ENCODE results near the gene RFX3.

The RFX3 gene

DNA sequence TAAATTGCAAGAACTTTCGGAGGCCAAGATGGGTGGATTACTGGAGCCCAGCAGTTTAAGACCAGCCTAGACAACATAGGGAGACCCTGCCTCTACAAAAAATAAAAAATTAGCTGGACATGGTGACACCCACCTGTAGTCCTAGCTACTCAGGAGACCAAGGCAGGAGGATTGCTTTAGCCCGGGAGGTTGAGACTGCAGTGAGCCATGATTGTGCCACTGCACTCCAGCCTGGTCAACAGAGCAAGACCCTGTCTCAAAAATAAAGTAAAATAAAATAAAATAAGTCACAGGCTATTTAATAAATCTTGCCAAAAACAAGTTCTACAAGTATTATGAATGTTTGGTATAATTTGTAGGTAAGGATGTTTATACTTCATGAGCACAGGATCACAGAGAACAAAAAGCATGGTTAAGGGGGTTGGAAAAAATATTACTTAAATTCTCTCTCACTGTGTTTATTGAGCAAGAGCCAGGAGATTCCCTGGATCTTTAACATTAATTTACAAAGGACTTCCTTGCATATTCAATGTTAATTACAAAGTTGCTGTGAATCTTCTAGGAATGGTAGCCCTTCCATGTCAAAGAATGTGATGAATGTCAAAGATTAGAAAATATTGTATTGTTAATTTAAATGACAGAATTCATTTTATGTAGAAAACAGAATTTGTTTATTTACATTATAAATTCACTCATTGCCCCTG lies 164.0 kb downstream of the RFX3 start:
- in situ Hi-C loops (cut with HindIII; ENCODE audit: low sequenced_read_pairs): no loop called here
- TF ChIP-seq, protein P1, sequence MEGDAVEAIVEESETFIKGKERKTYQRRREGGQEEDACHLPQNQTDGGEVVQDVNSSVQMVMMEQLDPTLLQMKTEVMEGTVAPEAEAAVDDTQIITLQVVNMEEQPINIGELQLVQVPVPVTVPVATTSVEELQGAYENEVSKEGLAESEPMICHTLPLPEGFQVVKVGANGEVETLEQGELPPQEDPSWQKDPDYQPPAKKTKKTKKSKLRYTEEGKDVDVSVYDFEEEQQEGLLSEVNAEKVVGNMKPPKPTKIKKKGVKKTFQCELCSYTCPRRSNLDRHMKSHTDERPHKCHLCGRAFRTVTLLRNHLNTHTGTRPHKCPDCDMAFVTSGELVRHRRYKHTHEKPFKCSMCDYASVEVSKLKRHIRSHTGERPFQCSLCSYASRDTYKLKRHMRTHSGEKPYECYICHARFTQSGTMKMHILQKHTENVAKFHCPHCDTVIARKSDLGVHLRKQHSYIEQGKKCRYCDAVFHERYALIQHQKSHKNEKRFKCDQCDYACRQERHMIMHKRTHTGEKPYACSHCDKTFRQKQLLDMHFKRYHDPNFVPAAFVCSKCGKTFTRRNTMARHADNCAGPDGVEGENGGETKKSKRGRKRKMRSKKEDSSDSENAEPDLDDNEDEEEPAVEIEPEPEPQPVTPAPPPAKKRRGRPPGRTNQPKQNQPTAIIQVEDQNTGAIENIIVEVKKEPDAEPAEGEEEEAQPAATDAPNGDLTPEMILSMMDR (IDR thresholded peaks at IDR 0.05; ENCODE audit: low read depth, low read length): no peak
- no peak overlapping the region for H3K4me3 ChIP-seq (ENCODE audit: low read depth, low read length)
- DNase-seq (ENCODE audit: low read depth, low spot score): no peak

DNA sequence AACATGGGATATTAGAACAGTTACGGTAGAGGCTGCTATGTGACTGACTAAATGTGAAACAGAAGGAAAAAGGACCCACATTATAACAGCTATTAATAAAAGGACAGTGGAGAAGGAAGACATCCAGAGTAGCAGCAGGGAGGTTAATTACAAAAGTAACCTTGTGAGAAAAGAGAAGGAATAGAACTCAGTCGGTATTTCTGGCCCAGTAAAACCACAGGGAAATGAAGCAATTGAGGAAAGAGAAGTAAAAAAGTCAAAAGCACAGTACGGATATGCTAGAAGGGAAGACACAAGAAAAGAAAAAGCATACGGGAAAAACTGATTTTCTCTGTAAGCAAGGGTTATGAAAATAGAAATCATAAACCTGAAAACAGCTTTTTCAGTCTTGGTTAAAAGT lies 164.7 kb downstream of the RFX3 start:
- no peak overlapping the region for H3K4me3 ChIP-seq (ENCODE audit: low read depth, low read length)
- TF ChIP-seq, protein P1 (IDR thresholded peaks at IDR 0.05; ENCODE audit: low read depth, low read length): no peak
- in situ Hi-C loops (cut with HindIII; ENCODE audit: low sequenced_read_pairs): no loop called here
- no peak for DNase-seq (ENCODE audit: low read depth, low spot score)

DNA sequence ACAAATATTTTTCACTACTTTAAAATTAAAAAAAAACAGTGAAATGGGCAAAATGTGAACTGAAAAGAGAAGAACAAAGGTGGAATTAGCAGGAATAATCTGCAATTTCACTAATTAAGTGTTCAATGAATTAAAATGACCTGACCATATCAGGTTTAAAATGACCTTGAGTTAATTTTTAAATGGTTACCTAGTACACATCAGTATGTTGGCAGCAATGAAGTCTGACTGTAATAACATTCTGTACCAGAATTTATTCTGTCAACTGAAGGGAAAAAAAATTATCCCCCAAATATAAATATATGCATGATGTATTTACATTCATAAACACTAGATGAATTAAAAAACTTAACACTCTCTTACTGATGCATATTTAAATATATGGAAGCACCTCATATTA lies 165.6 kb downstream of the RFX3 start:
- TF ChIP-seq, protein P1 (IDR thresholded peaks at IDR 0.05; ENCODE audit: low read depth, low read length): no peak
- H3K4me3 ChIP-seq (ENCODE audit: low read depth, low read length): no peak overlapping the region
- DNase-seq (ENCODE audit: low read depth, low spot score): no peak
- in situ Hi-C loops (cut with HindIII; ENCODE audit: low sequenced_read_pairs): no loop called here

DNA sequence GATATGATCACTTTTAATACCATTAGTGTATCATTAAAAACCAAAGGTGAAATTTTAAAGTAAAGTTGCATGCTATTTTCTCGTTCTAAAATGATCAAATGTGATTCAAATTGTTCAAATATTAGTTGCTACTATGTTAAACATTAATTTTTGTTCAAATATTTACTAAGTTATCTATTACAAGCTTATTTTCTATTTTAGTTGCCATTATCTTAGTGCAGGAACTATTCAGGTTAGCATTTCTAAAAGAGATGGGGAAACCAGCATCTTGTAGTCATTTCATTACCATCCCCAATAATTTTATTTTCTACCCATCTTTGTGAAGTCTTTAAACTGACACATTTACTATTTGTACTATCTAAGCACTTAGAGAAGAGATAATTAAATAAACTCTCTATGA lies 166.0 kb downstream of the RFX3 start:
- no peak overlapping the region for H3K4me3 ChIP-seq (ENCODE audit: low read depth, low read length)
- in situ Hi-C loops (cut with HindIII; ENCODE audit: low sequenced_read_pairs): no loop called here
- DNase-seq (ENCODE audit: low read depth, low spot score): no peak
- TF ChIP-seq, protein P1 (IDR thresholded peaks at IDR 0.05; ENCODE audit: low read depth, low read length): no peak

DNA sequence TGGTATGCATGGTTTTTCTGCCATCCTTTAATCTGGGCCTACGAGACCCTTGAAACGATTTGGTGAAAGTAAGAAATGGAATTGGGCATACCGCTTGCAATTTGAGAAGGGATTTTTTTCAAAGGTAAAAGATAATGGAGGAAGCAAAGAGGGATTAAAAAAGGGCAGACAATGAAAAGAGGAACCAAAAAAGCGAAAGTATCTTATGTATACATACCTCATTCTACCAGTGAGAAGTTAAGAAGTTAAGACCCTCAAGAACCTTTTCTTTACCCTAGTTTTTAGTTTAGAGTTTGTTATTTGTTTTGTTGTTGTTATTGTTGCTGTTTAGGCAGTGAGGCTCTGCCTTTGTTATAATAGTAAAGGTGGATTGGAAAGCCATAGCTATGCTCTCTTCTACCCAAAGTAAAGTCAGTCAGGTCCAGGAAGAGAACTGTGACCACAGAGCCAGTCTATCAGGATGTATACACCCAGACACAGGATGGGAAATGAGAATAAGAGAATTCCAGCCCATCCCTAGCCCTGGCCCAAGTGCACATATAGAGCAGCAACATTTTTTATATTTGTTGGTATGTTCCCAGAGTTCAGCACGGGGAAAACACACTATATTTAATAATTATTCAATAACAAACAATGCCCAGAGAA lies 166.6 kb downstream of the RFX3 start:
- TF ChIP-seq, protein P1 (IDR thresholded peaks at IDR 0.05; ENCODE audit: low read depth, low read length): no peak
- in situ Hi-C loops (cut with HindIII; ENCODE audit: low sequenced_read_pairs): no loop called here
- no peak for DNase-seq (ENCODE audit: low read depth, low spot score)

DNA sequence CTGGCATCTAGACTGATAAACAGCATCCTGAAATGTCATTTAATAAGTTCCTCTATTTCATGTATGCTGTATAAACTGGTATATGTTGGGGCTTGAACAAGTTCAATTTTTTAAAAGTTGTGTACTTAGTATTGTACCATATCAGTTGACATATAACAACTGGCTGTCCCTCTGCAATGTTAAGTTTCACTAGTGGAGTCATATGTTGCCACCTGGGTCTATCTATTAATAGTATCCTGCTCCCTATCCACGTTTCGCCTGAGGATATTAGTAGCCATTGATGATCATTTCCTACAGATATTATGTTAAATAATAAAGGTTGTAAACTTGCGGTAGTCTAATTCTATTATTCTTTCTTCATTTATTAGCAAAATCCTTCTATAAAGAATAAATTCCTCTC lies 177.6 kb downstream of the RFX3 start:
- in situ Hi-C loops (cut with HindIII; ENCODE audit: low sequenced_read_pairs): no loop called here
- no peak overlapping the region for H3K4me3 ChIP-seq (ENCODE audit: low read depth, low read length)
- TF ChIP-seq, protein P1 (IDR thresholded peaks at IDR 0.05; ENCODE audit: low read depth, low read length): no peak
- DNase-seq (ENCODE audit: low read depth, low spot score): no peak

More for the DNA sequence above, 166.6 kb downstream of the RFX3 start:
- H3K4me3 ChIP-seq (ENCODE audit: low read depth, low read length): no peak overlapping the region

Measured in astrocyte of the spinal cord (primary cell).